DND-41 (cell line): ENCODE data around the gene ARFGEF3.

Experiments
- ATAC-seq: fragments of 200-7000 bp; cut with Tn5 transposase; 3 replicates; pipeline ENCODE4 v1.9.1; 2021; ENCODE audit warnings: low read depth; ENCODE audit not compliant: insufficient read depth
- DNase-seq: peaks from one replicate; pipeline ENCODE4 v3.0.0-alpha.2; 2020
- H2AFZ ChIP-seq: 2 replicates; pipeline ENCODE4 v1.6.0; 2012; ENCODE audit warnings: low read depth, low read length
- H3K27ac ChIP-seq: 2 replicates; pipeline ENCODE4 v1.5.1; 2012; ENCODE audit warnings: low read length, inconsistent platforms
- H3K27me3 ChIP-seq: fragments of 200-600 bp; sonication (generic); 2 replicates; pipeline ENCODE4 v1.6.0; 2012; ENCODE audit warnings: low read length, mild to moderate bottlenecking, inconsistent platforms; ENCODE audit not compliant: insufficient read depth, poor library complexity
- H3K36me3 ChIP-seq: 2 replicates; pipeline ENCODE4 v1.5.1; 2012; ENCODE audit warnings: low read length, inconsistent platforms; ENCODE audit not compliant: insufficient read depth
- H3K4me1 ChIP-seq: 2 replicates; pipeline ENCODE4 v1.5.1; 2012; ENCODE audit warnings: mild to moderate bottlenecking, low read length; ENCODE audit not compliant: insufficient read depth
- H3K4me2 ChIP-seq: 2 replicates; pipeline ENCODE4 v1.6.0; 2012; ENCODE audit warnings: mild to moderate bottlenecking, moderate library complexity, low read length, inconsistent platforms; ENCODE audit not compliant: insufficient read depth
- H3K4me3 ChIP-seq, 2 experiments: fragments of 200-600 bp in 1 of 2; shearing (Covaris generic) in 1 of 2; 2 replicates each; pipeline ENCODE4 v1.5.1; 2012 to 2016; ENCODE audit warnings: inconsistent platforms in 2 of 2, low read length in 2 of 2, mild to moderate bottlenecking in 2 of 2, low read depth in 1 of 2, moderate library complexity in 1 of 2
- H3K79me2 ChIP-seq: 2 replicates; pipeline ENCODE4 v1.6.0; 2012; ENCODE audit warnings: low read length, inconsistent platforms; ENCODE audit not compliant: insufficient read depth
- H3K9ac ChIP-seq: 2 replicates; pipeline ENCODE4 v1.6.0; 2012; ENCODE audit warnings: low read depth, mild to moderate bottlenecking, inconsistent platforms, low read length, moderate library complexity
- H3K9me3 ChIP-seq: 2 replicates; pipeline ENCODE4 v1.5.1; 2012; ENCODE audit warnings: low read length, moderate library complexity, mild to moderate bottlenecking, inconsistent platforms; ENCODE audit not compliant: insufficient read depth, severe bottlenecking
- H4K20me1 ChIP-seq: 2 replicates; pipeline ENCODE4 v1.6.0; 2012; ENCODE audit warnings: low read length; ENCODE audit not compliant: insufficient read depth
- CTCF ChIP-seq: IDR thresholded peaks from 2 replicates; pipeline ENCODE4 v1.5.1; 2012; ENCODE audit warnings: borderline replicate concordance, low read length, moderate library complexity, mild to moderate bottlenecking; ENCODE audit not compliant: poor library complexity, severe bottlenecking; ENCODE audit errors: extremely low read depth
- EZH2 ChIP-seq: IDR thresholded peaks from 3 replicates; pipeline ENCODE4 v1.6.1; 2012; ENCODE audit warnings: borderline replicate concordance, low read depth, mild to moderate bottlenecking, moderate library complexity, low read length, inconsistent platforms; ENCODE audit not compliant: severe bottlenecking

ARFGEF3 gene

GRCh38 chr6:138264372-138264880 lies 102.7 kb downstream of the ARFGEF3 start:
- Histone ChIP-seq H3K9ac (no peak overlapping the region), H4K20me1 (no peaks in the 10 kb centered on the region), H3K79me2 (no peaks in the 10 kb centered on the region), H3K4me2 (no peak overlapping the region), H3K27ac (no peak overlapping the region), H3K27me3 (peaks cover 16% of the 10 kb centered on the region), H3K36me3 (no peaks in the 10 kb centered on the region), H2AFZ (no peak overlapping the region), H3K4me1 (no peaks in the 10 kb centered on the region), H3K9me3 (no peaks in the 10 kb centered on the region), H3K4me3 (no peak overlapping the region)
- TF ChIP-seq CTCF (no peak), EZH2 (no peak)
- DNase-seq (no peak), ATAC-seq (no peak)

- no peak overlapping the region for H3K9ac ChIP-seq
- H3K4me2 ChIP-seq: no peak overlapping the region
- no peaks in the 10 kb centered on the region for H3K9me3 ChIP-seq
- no peaks in the 10 kb centered on the region for H3K4me1 ChIP-seq
- ATAC-seq (no peak), DNase-seq (no peak)
- H3K4me3 ChIP-seq: no peak overlapping the region
- H3K36me3 ChIP-seq: no peaks in the 10 kb centered on the region
- H3K79me2 ChIP-seq: no peaks in the 10 kb centered on the region
- TF ChIP-seq EZH2 (no peak), CTCF (no peak)
- H2AFZ ChIP-seq: no peak overlapping the region
- H3K27ac ChIP-seq: no peak overlapping the region
- peaks cover 20% of the 10 kb centered on the region for H3K27me3 ChIP-seq
- 0 out of 2 replicates have a peak, but pooled peaks cover 2% of the 10 kb centered on the region for H4K20me1 ChIP-seq
These were observed 104.4 kb downstream of the ARFGEF3 start for GRCh38 chr6:138266095-138266494.

- Histone ChIP-seq H3K36me3 (no peaks in the 10 kb centered on the region), H3K9me3 (no peaks in the 10 kb centered on the region), H3K27ac (no peak overlapping the region), H3K9ac (no peak overlapping the region), H3K4me3 (no peak overlapping the region), H3K79me2 (no peaks in the 10 kb centered on the region), H3K4me2 (no peak overlapping the region), H3K4me1 (no peaks in the 10 kb centered on the region), H3K27me3 (peaks cover 20% of the 10 kb centered on the region), H4K20me1 (0 out of 2 replicates have a peak, but pooled peaks cover 2% of the 10 kb centered on the region), H2AFZ (no peak overlapping the region)
- DNase-seq: no peak
- TF ChIP-seq CTCF: no peak
- no peak for TF ChIP-seq EZH2
- ATAC-seq: no peak
These were observed 106.5 kb downstream of the ARFGEF3 start for GRCh38 chr6:138267971-138268895.
